NOMO-1 treated with dmso at 0.1 percent for 144 hours (cell line): ENCODE results near the gene GBF1.
A peak's percentile ranks its signal among the peaks of the same experiment; 100 is the strongest.
"Not testable (repeated sequence)": the region's sequence is repeated elsewhere in the genome, so short reads cannot be mapped to it uniquely, and the experiment has no call there.

Experiments
- DNase-seq: peaks from one replicate; lab custom pipeline; 2025; ENCODE audit not compliant: unreplicated experiment; lab: John Stamatoyannopoulos, UW

Gene GBF1

GRCh38 chr10:102233997-102234396, 11.3 kb upstream of the GBF1 start:
- DNase-seq, result no peak

DNA sequence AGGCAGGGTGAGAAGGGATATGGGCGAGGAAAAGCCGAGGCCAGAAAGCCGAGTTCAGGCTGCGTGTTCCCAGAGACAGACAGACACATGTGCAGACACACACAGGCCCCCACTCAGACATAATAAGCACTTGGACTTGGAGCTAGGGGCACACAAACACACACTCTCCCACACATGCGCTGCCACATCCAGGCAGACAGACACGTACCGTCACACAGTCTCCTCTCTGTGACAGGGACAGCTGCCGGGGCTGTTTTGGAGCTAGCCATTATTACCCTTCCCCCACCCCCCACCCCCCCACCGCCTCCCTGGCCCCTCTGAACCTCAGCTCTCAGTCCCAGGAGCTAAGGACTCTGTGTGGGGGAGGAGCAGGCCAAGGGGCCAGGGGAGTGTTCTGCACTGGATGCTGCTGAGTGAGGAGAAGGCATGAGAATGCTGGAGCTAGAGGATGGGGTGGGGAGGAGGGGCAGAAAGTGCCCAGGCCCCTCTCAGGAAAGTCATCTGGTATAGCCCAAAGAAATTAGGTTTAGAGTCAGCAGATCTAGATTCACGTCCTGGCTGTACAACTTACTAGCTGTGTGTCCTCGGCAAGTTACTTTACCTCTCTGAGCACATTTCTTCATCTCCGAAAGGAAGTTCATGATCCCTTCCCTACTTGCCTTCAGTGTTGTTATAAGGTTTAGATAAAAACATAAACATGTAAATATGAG, 10.3 kb upstream of the GBF1 start:
- DNase-seq, result no peak

GRCh38 chr10:102235598-102235920, 9.8 kb upstream of the GBF1 start:
- DNase-seq, result no peak

DNA sequence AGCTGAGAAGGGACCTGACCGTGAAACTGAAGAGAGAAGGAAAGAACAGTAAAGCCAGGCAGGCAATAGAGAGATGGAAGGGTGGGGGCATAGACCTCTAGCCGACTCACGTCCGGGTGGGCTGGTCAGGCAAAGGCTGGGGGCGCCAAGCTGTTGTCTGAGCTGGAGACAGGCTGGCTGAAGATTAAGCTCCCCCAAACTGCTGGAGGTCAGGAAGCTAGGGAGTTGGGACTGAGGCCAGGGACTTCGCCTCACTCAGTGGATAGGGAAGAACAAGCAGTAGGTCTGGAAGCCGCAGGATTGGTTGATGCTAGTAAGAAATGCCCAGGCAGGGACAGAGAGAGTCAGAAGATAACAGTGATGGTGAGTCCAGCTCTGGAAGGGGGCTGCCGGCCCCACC, 9.3 kb upstream of the GBF1 start:
- DNase-seq, result no peak

DNA sequence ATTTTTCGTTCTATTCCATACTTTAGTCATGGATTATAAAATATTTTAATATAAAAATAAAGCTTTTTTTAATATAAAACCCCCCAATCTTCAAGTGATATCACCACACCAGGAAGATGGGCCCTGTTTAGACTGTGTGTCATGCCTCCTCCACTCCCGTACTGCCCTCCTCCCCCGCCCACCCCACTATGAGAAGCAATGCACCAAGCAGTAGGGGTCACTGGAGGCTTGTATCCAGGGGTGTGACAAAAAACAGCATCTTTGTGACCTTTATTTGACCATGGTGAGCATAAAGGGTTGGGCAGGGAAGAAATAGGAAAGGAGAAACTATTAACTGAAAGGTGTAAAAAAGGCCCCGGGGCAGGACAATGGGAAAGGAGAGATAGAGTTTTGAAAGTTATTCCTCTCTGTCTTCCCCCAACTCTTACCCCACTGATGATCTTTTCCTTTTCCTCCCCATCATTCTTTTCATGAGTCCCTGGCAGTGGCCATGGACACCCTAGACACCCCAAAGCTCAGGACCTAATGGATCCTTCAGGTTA, 7.5 kb upstream of the GBF1 start:
- DNase-seq, result no peak

DNA sequence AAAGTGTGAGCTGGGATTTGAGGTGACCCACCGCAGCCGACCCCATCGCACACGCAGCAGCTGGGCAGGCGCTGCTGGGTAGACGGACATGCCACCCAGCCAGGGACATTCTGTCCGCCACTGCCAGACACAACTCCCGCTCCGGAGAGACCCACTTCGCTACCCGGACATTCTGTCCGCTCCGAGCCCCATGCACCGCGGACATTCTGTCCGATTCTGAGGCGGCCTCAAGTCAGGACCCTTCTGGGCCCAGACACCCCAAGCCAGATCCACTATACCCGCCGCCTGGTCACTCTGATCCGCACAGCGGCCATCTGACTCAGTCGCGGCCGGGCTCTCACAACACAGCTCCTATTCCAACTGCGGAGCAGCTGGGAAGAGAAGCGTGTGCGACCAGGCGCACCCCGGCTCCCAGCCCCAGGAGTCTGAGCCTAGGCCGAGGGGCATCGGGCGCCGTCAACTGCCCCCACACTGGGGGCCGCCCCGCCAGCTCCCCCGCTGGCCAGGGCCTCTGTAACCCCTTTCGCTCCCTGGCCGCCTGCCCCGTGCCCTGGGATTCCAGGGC, 4.8 kb upstream of the GBF1 start:
- no peak for DNase-seq

GRCh38 chr10:102241032-102241443, 4.3 kb upstream of the GBF1 start:
- no peak for DNase-seq

DNA sequence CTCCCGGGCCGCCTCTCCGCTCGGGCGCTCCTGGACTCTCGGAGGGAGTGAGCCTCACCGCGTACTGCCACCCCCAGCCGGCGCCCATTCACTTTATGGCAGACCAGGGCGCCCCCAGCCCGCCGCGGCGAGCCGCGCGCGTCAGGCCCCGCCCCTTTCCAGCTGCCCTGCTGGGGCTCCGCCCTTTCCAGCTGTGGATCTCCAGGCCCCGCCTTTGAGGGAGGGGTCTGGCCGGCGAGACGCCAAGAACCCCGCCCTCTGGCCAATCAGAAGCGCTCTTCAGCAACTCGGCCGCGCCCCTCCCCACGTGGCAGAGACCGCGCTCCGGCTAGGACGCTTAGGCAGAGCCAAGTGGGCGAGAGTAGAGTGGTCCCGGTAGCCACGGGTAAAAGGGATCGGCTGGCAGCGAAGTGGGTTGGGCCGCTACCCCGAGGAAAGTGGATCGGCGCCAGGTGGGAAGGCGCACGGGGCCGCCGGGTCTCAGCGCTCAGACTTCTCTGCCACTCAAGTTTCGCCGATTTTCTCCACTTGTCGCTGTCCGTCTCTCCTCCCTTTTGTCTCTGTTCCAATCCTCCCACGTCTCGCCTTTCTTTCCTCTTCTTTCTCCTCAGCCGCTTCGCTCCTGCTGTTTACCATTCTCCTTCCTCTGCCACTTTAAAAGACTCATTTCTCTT, 3.8 kb upstream of the GBF1 start, which contains the start of gene PITX3:
TSS of gene PITX3 (minus strand) at position 69 of the 674 bp plus-strand sequence. CDS start 9,432 bp downstream, outside the sequence.
- peak; percentile 63 for DNase-seq

- DNase-seq, result no peak
Measured at GRCh38 chr10:102242118-102242485, 3.2 kb upstream of the GBF1 start.

DNA sequence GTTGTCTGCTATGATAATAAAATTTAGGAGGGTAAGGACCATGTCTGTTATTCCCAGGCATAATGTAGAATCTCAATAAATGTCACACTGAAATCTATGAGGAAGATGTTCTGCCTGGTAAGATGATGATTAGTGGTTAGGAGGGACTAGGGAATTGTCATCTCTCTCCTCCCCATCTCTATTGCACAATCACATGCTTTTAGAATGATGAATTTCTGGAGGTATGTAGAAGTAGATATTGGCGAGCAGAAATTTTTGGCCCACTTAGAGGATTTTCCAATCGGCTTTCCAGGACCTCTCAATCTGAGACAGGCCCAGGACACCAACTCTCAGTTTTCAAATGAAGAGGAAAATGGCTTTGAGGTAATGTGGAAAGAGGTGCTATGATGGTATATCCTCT, 2.0 kb upstream of the GBF1 start:
- DNase-seq, result no peak

DNA sequence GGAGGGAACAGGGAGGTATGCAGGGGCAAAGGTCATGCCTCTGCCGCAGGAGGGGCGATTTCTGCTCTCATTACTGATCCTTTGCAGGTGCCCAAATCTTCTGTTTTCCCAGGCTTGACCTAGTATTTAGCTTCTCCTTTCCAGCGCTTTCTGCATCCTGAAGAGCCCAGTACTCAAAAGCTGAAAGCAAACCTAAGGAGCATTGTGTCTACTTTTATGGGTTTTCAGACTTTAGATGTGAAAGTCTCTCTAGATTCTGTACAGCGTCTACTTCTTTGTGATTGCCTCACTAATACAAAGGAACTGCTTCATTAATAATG, 560 bp downstream of the GBF1 start:
- no peak for DNase-seq

DNA sequence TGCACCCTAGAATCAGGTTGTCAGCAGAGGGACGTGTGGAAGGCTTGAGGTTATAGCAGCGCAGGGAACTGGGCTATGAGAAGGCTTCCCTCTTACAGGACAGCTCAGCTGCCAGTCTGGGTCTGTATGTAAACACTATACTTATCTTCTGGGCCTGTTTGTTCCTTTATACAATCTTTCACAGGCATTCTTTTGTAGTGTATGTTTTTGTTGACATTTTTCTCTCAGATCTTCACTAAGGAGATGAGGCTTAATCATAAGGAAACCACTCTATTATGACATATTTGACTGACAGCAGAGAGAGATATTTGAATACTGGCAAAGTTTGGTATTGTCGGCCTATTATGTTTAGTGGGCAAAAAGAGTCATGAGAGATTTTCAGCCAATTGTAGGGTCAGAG, 929 bp downstream of the GBF1 start:
- DNase-seq, result no peak

DNA sequence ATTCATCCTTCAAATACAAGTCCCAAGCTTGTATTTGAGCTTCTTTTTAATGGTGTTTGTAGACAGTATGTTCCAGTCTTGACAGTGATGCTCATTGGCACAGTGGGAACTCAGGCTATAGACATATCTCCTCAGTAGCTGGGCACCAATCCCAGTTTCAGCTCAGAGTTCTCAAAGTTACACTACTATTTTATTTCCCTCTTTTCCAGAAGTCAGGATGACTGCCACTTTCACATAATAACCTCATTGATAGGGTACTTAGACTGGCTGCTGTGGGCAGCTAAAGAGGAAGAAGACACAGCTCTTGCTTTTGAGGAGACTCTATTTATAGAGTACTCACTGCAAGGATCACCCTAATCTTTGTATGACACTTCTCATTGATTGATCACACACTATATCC, 2.4 kb downstream of the GBF1 start:
- DNase-seq, result no peak

DNA sequence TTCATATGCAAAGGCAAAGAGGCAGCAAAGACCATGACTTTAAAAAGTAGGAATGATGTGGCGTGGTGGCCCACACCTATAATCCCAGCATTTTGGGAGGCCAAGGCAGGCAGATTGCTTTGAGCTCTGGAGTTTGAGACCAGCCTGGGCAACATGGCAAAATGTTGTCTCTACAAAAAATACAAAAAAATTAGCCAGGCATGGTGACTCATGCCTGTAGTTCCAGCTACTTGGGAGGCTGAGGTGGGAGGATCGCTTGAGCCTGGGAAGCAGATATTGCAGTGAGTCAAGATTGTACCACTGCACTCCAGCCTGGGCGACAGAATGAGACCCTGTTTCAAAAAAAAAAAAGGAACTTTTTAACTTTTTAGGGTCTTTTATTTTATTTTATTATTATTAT, 7.2 kb downstream of the GBF1 start:
- not testable (repeated sequence) for DNase-seq

- DNase-seq, result no peak
Measured at GRCh38 chr10:102254426-102254825, 9.1 kb downstream of the GBF1 start.

DNA sequence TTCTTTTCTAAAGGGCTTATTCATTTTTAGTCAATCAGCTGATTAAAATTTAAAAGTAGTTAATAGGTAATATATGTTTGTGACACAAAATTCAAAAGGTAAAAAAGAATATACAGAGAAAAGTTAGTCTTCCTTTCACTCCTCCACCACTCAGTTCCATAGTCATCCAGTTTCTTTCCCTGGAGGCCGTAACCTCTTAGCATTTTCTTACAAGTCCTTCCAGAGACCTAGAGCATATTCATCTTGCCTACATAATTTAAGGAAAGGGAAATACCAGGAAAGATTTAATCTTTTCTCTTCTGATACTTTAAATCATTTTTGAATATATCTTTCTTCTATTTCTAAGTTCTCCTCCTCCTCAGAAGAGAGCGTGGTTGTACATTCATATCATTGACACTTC, 10.1 kb downstream of the GBF1 start:
- DNase-seq, result no peak

GRCh38 chr10:102261196-102261595, 15.9 kb downstream of the GBF1 start:
- DNase-seq, result no peak

- no peak for DNase-seq
Measured at GRCh38 chr10:102261842-102262241, 16.5 kb downstream of the GBF1 start.

- no peak for DNase-seq
Measured at GRCh38 chr10:102262744-102263370, 17.5 kb downstream of the GBF1 start.

GRCh38 chr10:102264371-102264770, 19.0 kb downstream of the GBF1 start:
- no peak for DNase-seq

- DNase-seq, result no peak
Measured at GRCh38 chr10:102266670-102267069, 21.3 kb downstream of the GBF1 start.

- no peak for DNase-seq
Measured at GRCh38 chr10:102267748-102268147, 22.4 kb downstream of the GBF1 start.
